ENCODE data around the gene FAF2.
"Not testable (repeated sequence)": the region's sequence is repeated elsewhere in the genome, so short reads cannot be mapped to it uniquely, and the experiment has no call there.

Gene FAF2

GRCh38 chr5:176458904-176459561, 10.8 kb downstream of the FAF2 start:
- DNase-seq (ENCODE audit: low read depth) = no peak

DNA sequence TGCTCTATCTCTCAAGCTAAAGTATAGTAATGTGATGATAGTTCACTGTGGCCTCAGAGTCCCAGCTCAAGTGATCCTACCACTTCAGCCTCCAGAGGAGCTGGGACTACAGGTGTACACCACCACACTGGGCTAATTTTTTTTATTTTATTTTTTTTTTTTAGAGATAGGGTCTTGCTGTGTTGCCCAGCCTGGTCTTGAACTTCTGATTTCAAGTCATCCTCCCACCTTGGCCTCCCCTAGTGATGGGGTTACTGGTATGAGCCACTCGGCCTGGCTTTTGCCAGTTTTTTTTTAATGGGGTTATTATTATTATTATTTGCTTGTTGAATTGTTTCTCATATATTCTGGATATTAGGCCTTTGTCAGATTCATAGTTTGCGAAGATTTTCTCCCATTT, 13.2 kb downstream of the FAF2 start:
- no peak for DNase-seq (ENCODE audit: low read depth)

GRCh38 chr5:176463113-176463764, 15.1 kb downstream of the FAF2 start:
- DNase-seq (ENCODE audit: low read depth) = no peak

- DNase-seq (ENCODE audit: low read depth) = no peak
Observed at GRCh38 chr5:176466245-176466871, 18.2 kb downstream of the FAF2 start.

GRCh38 chr5:176469296-176469695, 21.1 kb downstream of the FAF2 start:
- DNase-seq (ENCODE audit: low read depth) = no peak

- no peak for DNase-seq (ENCODE audit: low read depth)
Observed at GRCh38 chr5:176470539-176470938, 22.4 kb downstream of the FAF2 start.

- DNase-seq (ENCODE audit: low read depth) = no peak
Observed at GRCh38 chr5:176471098-176471497, 22.9 kb downstream of the FAF2 start.

DNA sequence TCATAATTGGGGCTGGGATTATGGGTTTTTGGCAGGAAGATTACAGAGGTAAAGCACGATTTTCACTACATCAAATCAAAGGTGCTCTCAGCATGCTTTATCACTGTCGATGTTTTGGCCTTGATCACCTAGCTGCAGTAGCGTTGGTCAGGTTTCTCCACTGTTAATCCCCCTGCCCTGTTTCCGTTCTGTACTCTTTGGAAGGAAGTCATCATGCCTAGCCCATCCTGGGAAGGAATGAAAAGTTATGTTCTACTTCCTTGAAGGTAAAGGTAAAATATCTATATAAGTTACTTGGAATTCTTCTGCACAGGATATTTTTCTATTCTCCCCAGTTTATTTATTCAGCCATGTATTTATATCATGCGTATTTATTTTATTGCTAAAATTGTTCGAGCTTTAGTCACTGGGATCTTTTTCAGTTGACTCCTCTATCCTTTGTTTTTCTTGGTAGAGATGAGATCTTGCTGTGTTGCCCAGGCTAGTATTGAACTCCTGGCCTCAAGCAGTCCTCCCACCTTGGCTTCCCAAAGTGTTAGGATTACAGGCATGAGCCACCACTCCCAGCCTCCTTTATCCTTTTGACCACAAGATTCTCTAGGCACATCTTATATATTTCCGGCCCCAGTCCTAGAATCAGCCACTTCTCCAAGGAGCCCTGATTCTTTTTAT, 25.3 kb downstream of the FAF2 start:
- DNase-seq (ENCODE audit: low read depth) = no peak

DNA sequence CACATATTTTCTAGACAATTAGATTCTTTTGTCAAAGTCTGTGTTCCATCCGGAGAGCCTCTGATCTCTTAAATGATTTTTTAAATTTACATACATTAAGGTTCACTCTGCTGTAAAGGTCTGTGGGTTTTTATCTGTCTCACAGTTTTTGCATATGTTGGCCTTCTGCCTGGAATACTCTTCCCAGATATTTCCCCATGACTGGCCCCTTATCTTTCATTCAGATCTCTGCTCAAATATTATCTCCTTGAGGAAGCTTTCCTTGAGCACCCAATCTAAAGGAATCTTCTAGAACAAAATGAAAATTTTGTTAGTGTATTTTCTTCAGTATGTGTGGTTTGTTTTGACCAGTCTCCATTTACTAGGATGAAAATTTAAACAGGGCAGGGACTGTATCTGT, 26.3 kb downstream of the FAF2 start:
- DNase-seq (ENCODE audit: low read depth) = no peak

GRCh38 chr5:176481711-176482110, 33.5 kb downstream of the FAF2 start:
- DNase-seq (ENCODE audit: low read depth) = no peak

GRCh38 chr5:176485176-176485575, 37.0 kb downstream of the FAF2 start:
- no peak for DNase-seq (ENCODE audit: low read depth)

DNA sequence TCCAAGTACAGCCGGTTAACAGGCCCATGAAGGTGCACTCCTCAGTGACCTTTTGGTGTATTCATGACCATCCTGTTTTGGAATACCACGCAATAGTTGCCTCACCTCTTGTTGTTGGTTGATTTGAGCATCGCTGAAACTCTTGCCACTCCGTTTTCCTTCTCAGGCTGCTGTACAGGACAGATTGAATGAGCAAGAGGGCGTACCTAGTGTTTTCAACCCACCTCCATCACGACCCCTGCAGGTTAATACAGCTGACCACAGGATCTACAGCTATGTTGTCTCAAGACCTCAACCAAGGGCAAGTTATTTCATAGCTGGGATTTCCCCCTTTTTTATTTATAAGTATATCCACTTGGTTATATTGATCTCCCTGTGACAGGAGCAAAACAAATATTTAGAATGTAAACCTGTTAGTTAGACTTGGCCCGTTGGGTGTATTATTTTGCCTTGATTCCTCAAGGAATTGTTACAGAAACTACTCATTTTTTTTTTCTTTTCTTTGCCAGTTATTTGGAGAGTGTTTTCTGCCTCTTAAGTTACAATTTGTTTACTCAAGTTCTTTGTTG, 38.1 kb downstream of the FAF2 start:
- no peak for DNase-seq (ENCODE audit: low read depth)

- DNase-seq (ENCODE audit: low read depth) = not testable (repeated sequence)
Observed at GRCh38 chr5:176487160-176487559, 39.0 kb downstream of the FAF2 start.

DNA sequence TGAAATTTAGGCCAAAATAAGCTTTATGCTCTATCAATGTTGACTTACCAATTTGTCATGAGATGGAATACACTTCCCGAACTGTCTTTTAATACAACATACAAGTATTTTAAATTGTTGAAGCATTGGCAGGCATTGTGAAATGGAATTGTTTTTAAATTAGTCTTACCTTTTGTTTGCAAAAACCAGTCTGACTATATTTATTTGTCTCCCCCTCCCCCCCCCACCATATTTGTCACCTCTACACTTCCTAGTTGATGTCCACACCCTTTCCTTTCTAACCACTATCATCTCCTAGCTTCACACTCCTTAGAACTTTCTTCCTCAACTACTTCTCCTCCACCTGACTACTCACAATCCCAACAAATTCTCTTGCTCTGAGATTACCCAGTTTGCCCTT, 40.9 kb downstream of the FAF2 start:
- no peak for DNase-seq (ENCODE audit: low read depth)

DNA sequence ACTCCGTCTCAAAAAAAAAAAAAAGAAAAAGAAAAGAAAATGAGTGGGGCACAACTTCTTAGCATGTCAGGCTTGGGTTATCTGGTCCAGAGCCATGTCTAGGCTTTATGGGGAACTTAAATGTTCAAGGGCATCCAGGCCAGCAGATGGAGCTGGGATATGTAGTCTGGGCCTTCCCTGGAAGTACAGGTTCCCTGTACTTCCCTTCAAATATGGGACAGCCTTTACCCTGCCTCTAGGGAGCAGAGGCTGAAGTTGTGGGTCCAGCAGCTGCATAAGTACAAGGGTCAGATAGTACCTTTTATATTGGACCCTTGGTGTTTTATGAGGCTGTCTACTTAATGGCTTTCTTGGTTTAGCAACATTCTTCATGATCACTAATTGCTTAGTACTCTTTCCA, 42.1 kb downstream of the FAF2 start:
- no peak for DNase-seq (ENCODE audit: low read depth)

- DNase-seq (ENCODE audit: low read depth) = no peak
Observed at GRCh38 chr5:176491101-176491502, 42.9 kb downstream of the FAF2 start.

GRCh38 chr5:176491901-176492300, 43.7 kb downstream of the FAF2 start:
- DNase-seq (ENCODE audit: low read depth) = no peak

DNA sequence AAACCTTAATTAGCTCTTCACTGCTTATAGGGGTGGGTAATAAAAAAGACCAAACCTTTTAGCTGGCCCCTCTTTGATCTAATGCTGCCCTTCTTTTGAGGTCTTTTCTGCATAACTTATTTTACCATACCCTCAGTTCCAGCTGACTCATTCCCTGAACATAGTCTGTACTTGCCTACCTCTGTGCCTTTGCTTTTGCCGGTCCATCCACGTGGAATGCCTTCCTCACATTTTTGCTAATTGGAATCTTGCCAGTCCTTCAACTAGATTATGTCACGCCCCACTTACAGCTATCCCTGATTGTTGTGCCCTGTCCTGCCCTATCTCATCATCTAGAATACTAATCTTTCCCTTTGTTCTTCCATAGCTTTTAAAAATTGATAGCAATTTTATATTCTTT, 44.2 kb downstream of the FAF2 start:
- no peak for DNase-seq (ENCODE audit: low read depth)

GRCh38 chr5:176497852-176498251, 49.7 kb downstream of the FAF2 start:
- no peak for DNase-seq (ENCODE audit: low read depth)

- no peak for DNase-seq (ENCODE audit: low read depth)
Observed at GRCh38 chr5:176499273-176499672, 51.1 kb downstream of the FAF2 start.

- DNase-seq (ENCODE audit: low read depth) = no peak
Observed at GRCh38 chr5:176500511-176500910, 52.3 kb downstream of the FAF2 start.

GRCh38 chr5:176501333-176501732, 53.1 kb downstream of the FAF2 start:
- DNase-seq (ENCODE audit: low read depth) = no peak

DNA sequence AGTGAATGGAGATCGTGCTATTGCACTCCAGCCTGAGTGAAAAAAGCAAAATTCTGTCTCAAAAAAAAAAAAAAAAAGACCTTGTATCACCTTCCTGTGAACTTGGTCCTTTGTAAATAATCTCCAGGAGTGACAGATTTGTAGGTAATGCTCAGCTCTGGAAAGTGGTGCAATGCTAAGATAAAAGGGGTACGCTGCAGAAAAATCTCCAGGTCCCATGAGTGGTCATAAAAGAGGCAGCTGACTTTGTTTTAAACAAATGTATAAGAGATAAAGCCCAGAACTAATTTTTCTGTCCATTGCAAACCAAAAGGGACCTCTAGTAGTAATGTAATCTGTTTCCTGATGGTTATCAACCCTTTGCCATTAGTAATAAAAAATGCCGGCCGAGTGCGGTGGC, 55.3 kb downstream of the FAF2 start:
- no peak for DNase-seq (ENCODE audit: low read depth)

Data from stimulated activated CD8-positive, alpha-beta memory T cell treated with anti-CD3 and anti-CD28 coated beads, Interleukin-15, amount 100 ng/mL, for 24 hours (primary cell).